AG04449 (cell line): ENCODE measurements around the gene ONECUT3.

ENCODE experiments used
- CTCF ChIA-PET: fragments of 350-600 bp; formaldehyde crosslinking; extraction: SDS; loops from one replicate; lab custom pipeline; 2021; ENCODE audit warnings: antibody characterized with exemption; lab: Yijun Ruan, JAX
- POLR2A ChIA-PET: fragments of 400-600, 350-600 bp; formaldehyde crosslinking; extraction: SDS; loops from one replicate; lab custom pipeline; 2020; ENCODE audit warnings: antibody characterized with exemption, inconsistent platforms; lab: Yijun Ruan, JAX
- DNase-seq: peaks from one replicate; pipeline ENCODE4 v3.0.0-alpha.2; 2010; ENCODE audit warnings: low read depth, low spot score
- H3K4me3 ChIP-seq: 2 replicates; pipeline ENCODE4 v1.5.1; 2011; ENCODE audit warnings: low read depth, mild to moderate bottlenecking, control low read depth, low read length
- TF ChIP-seq, protein P1 (sequence below): IDR thresholded peaks from one replicate; pipeline ENCODE4 v1.5.1; 2011; ENCODE audit warnings: mild to moderate bottlenecking, moderate library complexity, low read length, control low read depth, inconsistent platforms; ENCODE audit not compliant: insufficient read depth; ENCODE audit errors: missing control alignments

ONECUT3 gene

GRCh38 chr19:1827566-1828278 lies 74.4 kb downstream of the ONECUT3 start:
- no peak for DNase-seq
- H3K4me3 ChIP-seq = no peak overlapping the region
- POLR2A ChIA-PET = no interaction called here
- TF ChIP-seq, protein P1, sequence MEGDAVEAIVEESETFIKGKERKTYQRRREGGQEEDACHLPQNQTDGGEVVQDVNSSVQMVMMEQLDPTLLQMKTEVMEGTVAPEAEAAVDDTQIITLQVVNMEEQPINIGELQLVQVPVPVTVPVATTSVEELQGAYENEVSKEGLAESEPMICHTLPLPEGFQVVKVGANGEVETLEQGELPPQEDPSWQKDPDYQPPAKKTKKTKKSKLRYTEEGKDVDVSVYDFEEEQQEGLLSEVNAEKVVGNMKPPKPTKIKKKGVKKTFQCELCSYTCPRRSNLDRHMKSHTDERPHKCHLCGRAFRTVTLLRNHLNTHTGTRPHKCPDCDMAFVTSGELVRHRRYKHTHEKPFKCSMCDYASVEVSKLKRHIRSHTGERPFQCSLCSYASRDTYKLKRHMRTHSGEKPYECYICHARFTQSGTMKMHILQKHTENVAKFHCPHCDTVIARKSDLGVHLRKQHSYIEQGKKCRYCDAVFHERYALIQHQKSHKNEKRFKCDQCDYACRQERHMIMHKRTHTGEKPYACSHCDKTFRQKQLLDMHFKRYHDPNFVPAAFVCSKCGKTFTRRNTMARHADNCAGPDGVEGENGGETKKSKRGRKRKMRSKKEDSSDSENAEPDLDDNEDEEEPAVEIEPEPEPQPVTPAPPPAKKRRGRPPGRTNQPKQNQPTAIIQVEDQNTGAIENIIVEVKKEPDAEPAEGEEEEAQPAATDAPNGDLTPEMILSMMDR = no peak
- CTCF ChIA-PET = interaction anchor here (1.0 to 14.5 kb wide), 8 partner anchors 9 to 282 kb away, joined by 3 to 292 read pairs (median 22); partner anchors contain the start of gene ATP8B3

DNA sequence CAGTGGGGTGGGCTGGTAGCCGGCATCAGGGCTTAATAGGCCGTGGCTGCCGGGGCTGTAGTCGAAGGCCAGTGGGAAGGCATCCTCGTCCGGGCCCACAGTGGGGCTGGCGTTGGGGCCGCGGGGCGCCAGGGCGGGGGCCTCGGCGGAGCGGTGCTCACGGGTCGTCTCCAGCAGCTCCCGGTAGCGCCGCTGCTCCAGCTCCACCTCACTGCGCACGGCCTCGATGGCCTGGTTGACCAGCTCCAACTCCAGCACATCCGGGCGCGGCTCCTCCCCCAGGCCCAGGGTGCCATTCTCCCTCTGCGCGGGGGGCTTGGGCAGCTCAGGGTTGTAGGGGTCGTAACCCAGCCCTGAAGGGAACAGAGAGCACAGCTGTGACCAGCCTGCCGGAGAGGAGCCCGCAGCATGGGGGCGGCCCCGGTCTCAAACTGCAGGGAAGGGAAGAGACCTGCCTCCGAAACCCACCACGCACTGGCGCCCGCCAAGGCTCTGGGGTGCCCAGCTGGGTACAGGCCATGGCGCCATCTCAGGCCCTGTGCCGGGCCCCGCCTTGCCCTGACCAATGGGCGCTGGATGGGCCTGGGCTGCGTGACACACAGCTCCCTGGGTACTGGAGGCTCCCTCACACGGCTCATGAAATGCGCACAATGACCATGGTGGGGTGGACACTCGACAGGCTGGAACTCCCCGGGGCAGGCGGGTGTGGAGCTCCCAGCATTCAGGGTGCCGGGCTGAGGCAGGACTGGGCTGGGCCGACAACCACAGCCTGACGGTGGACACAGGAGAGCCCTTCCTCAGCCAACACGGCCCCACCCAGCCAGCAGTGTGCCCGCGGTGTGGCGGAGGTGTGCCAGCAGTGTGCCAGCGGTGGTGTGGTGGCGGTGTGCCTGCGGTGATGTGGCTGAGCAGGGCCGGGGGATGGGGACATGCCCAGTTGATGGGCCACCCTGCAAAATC lies 75.3 kb downstream of the ONECUT3 start:
- CTCF ChIA-PET = interaction anchor here (1.0 to 14.5 kb wide), 8 partner anchors 10 to 223 kb away, joined by 3 to 292 read pairs (median 6); partner anchors contain the start of gene UQCR11
- POLR2A ChIA-PET = no interaction called here
- H3K4me3 ChIP-seq = no peak overlapping the region
- DNase-seq = no peak
- TF ChIP-seq, protein P1 = no peak

DNA sequence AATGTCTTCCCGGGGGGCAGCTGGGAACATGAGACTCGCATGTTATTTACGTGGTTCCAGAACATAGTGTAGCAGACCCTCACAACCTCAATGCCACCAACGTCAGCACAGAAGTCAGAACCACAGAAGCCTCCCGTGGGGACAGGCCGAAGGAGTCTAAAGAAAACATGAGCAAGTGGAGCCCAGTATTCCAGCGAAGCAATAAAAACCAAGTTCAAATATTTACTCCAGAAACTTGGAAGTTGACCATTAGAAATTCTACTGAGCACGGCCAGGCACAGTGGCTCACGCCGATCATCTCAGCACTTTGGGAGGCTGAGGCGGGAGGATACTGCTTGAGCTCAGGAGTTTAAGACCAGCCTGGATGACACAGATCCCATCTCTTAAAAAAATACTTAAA lies 76.7 kb downstream of the ONECUT3 start:
- DNase-seq = no peak
- no peak overlapping the region for H3K4me3 ChIP-seq
- ChIA-PET CTCF (interaction anchor here (0.6 to 14.5 kb wide), 9 partner anchors 11 to 224 kb away, joined by 3 to 292 read pairs (median 5); partner anchors contain the start of gene UQCR11), POLR2A (no interaction called here)
- TF ChIP-seq, protein P1 = no peak

GRCh38 chr19:1830568-1830967 lies 77.3 kb downstream of the ONECUT3 start:
- TF ChIP-seq, protein P1 = no peak
- ChIA-PET POLR2A (no interaction called here), CTCF (interaction anchor here (0.6 to 14.5 kb wide), 8 partner anchors 7 to 225 kb away, joined by 3 to 292 read pairs (median 4); partner anchors contain the start of gene UQCR11)
- H3K4me3 ChIP-seq = no peak overlapping the region
- no peak for DNase-seq
